ENCODE results near the gene STXBP1.

DNA sequence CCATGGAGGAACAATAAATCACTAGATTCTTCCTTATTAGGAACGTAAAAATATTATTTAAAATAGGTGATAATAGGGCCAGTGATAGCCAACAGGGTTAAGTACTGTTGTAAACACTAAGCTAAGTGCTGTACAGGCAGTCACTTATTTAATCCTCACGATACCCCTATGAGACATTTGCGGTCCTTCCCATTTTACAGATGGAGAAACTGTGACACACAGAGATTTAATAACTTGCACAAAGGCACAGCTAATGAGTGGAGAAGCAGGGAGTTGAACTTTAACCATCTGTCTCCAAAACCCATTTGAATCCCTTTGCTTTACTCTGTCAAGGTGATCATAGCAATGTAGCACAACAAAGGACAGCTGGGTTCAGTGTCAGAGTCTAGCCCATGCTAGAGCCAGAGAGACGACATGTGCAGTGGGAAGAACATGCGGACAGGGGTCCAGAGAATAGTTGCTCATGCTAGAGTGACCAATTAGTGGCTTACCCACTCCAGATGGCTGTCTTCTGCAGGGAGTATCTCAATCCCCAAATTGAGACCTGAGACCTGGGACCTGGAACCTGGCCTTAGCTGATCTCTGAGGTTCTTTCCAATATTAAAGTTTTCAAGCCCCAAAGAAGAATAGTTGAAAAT is 28.9 kb downstream of the STXBP1 start:
- no peak for TF ChIP-seq CTCF (IDR thresholded peaks at IDR 0.05)
- no peak for TF ChIP-seq POLR2A (IDR thresholded peaks at IDR 0.05)

All from right lobe of liver (tissue), 4 donors.